B cell (primary cell): ENCODE results near the gene C17orf50. TPM values are rescaled to one million over a fixed set of nuclear protein-coding genes. Genes with fewer than 3 reads are reported as not detected.
A peak's percentile ranks its signal among the peaks of the same experiment; 100 is the strongest.

Experiments
- ATAC-seq: fragments of 200-7000 bp; cut with Tn5 transposase; one replicate; pipeline ENCODE4 v1.10.0; 2021; ENCODE audit warnings: low read depth, mild to moderate bottlenecking, moderate number of reproducible peaks, moderate library complexity
- CTCF ChIA-PET: fragments of 350-600 bp; sonication (Branson Sonifier 250); formaldehyde crosslinking; loops from one replicate; lab custom pipeline; 2021; ENCODE audit warnings: antibody characterized with exemption, inconsistent platforms; lab: Charles Lee
- POLR2A ChIA-PET: fragments of 350-600 bp; sonication (Branson Sonifier 250); formaldehyde crosslinking; loops from one replicate; lab custom pipeline; 2021; ENCODE audit warnings: antibody characterized with exemption; lab: Charles Lee
- DNase-seq: peaks from one replicate; pipeline ENCODE4 v3.0.0; 2013
- H2AFZ ChIP-seq: 2 replicates; pipeline ENCODE4 v1.6.1; 2012; ENCODE audit warnings: mild to moderate bottlenecking, low read depth, low read length; ENCODE audit not compliant: insufficient read depth, poor library complexity, severe bottlenecking
- H3K27ac ChIP-seq, 2 donors: 1 replicate in 1 of 2; 2 replicates in 1 of 2; pipeline ENCODE4 v1.5.1; 2012 to 2013; ENCODE audit warnings: low read length in 2 of 2, mild to moderate bottlenecking in 2 of 2, moderate library complexity in 1 of 2
- H3K27me3 ChIP-seq, 4 experiments: fragments of 200-600 bp in 1 of 4; sonication (generic) in 1 of 4; replicated peaks in 1 of 4; 1 replicate in 2 of 4; 2 replicates in 2 of 4; pipeline versions ENCODE4 v1.6.1 to v1.7.0; 2013 to 2016; ENCODE audit warnings: low read length in 3 of 4, mild to moderate bottlenecking in 2 of 4, mixed read lengths in 1 of 4, moderate library complexity in 1 of 4; ENCODE audit not compliant: insufficient read depth in 4 of 4, control insufficient read depth in 3 of 4; ENCODE audit errors: control extremely low read depth in 1 of 4
- H3K36me3 ChIP-seq, 2 experiments: replicated peaks in 1 of 2; 1 replicate in 1 of 2; 2 replicates in 1 of 2; pipeline versions ENCODE4 v1.6.1 to v1.7.1; 2013; ENCODE audit warnings: low read length in 1 of 2; ENCODE audit not compliant: insufficient read depth in 2 of 2, control insufficient read depth in 1 of 2; ENCODE audit errors: control extremely low read depth in 1 of 2, extremely low read depth in 1 of 2
- H3K4me1 ChIP-seq, 2 donors: fragments of 200-600 bp in 1 of 2; sonication (generic) in 1 of 2; 1 replicate in 1 of 2; 2 replicates in 1 of 2; pipeline versions ENCODE4 v1.5.1 to v1.6.1; 2013 to 2017; ENCODE audit warnings: low read length in 2 of 2; ENCODE audit not compliant: control insufficient read depth in 2 of 2, insufficient read depth in 2 of 2
- H3K4me2 ChIP-seq: replicated peaks from 2 replicates; pipeline ENCODE3; 2012; ENCODE audit warnings: mild to moderate bottlenecking, low read depth, low read length; ENCODE audit not compliant: poor library complexity, severe bottlenecking
- H3K4me3 ChIP-seq, 5 experiments: fragments of 200-600 bp in 1 of 5; sonication (generic) in 1 of 5; 1 replicate in 3 of 5; 2 replicates in 2 of 5; pipeline versions ENCODE4 v1.5.1 to v1.7.0; 2011 to 2016; ENCODE audit warnings: low read length in 4 of 5, mild to moderate bottlenecking in 4 of 5, low read depth in 2 of 5, control low read depth in 1 of 5, moderate library complexity in 1 of 5; ENCODE audit not compliant: insufficient read depth in 1 of 5; ENCODE audit errors: control extremely low read depth in 1 of 5, extremely low read depth in 1 of 5
- H3K79me2 ChIP-seq: fragments of 200-600 bp; sonication (generic); one replicate; pipeline ENCODE4 v1.6.0; 2016; ENCODE audit warnings: low read length; ENCODE audit not compliant: control insufficient read depth, insufficient read depth
- H3K9ac ChIP-seq: fragments of 200-600 bp; sonication (generic); 2 replicates; pipeline ENCODE4 v1.6.1; 2017; ENCODE audit warnings: mild to moderate bottlenecking, low read length, moderate library complexity
- H3K9me3 ChIP-seq, 3 donors: one replicate each; pipeline versions ENCODE4 v1.6.1 to v1.7.1; 2013; ENCODE audit warnings: low read length in 2 of 3; ENCODE audit not compliant: control insufficient read depth in 2 of 3, insufficient read depth in 1 of 3; ENCODE audit errors: control extremely low read depth in 1 of 3
- H4K20me1 ChIP-seq: 2 replicates; pipeline ENCODE4 v1.6.0; 2012; ENCODE audit warnings: mild to moderate bottlenecking, low read length; ENCODE audit not compliant: insufficient read depth, control insufficient read depth, poor library complexity, severe bottlenecking
- H3K27ac Mint-ChIP-seq: one replicate; pipeline ENCODE4 v1.8.0; 2021; ENCODE audit warnings: mixed read lengths
- H3K27me3 Mint-ChIP-seq: one replicate; pipeline ENCODE4 v1.8.0; 2021; ENCODE audit warnings: mixed read lengths
- H3K4me1 Mint-ChIP-seq: one replicate; pipeline ENCODE4 v1.8.0; 2021; ENCODE audit warnings: mixed read lengths
- H3K4me3 Mint-ChIP-seq: one replicate; pipeline ENCODE4 v1.8.0; 2021; ENCODE audit warnings: mixed read lengths
- H3K9me3 Mint-ChIP-seq: one replicate; pipeline ENCODE4 v1.8.0; 2022; ENCODE audit warnings: mixed read lengths; ENCODE audit not compliant: insufficient read depth
- CTCF ChIP-seq: fragments of 200-600 bp; IDR thresholded peaks from one replicate; pipeline ENCODE4 v1.8.0; 2022; ENCODE audit warnings: antibody characterized with exemption, mild to moderate bottlenecking
- EZH2 ChIP-seq: IDR thresholded peaks from 2 replicates; pipeline ENCODE4 v1.6.1; 2012; ENCODE audit warnings: borderline replicate concordance, low read depth, mild to moderate bottlenecking, moderate library complexity, low read length; ENCODE audit not compliant: insufficient read depth, poor library complexity, severe bottlenecking
- WGBS: methylation state at CpG from one replicate; pipeline ENCODE4 v1.1.5; 2013; ENCODE audit warnings: missing lambda C conversion rate; ENCODE audit not compliant: insufficient coverage; 5-methylcytosine and 5-hydroxymethylcytosine counted together
- intact Hi-C: fragments of 100-400 bp; cut with micrococcal nuclease; formaldehyde crosslinking; loops from one replicate; pipeline ENCODE4 v1.10.0; 2022
- polyA plus RNA-seq: library from polyadenylated mRNA; depleted of rRNA; stranded (reverse); fragments of >200 nt; gene quantifications from 2 replicates; pipeline ENCODE4 v1.2.3, GENCODE V29; 2012
- total RNA-seq, 2 donors: library from RNA; stranded (reverse); fragments of 120-200 nt in 1 of 2; gene quantifications; 1 replicate in 1 of 2; 2 replicates in 1 of 2; pipeline versions ENCODE4 v1.2.3 to v1.2.4, GENCODE V29; 2013 to 2022

C17orf50 gene
- total and polyA plus RNA-seq, 2 donors (not counting 1 experiment from before 2014, with no cell fraction given) = not detected

GRCh38 chr17:35808240-35808961 is 47.7 kb downstream of the C17orf50 start:
- peak overlapping the region; percentile 71 to 92 (median 90) for H3K4me3 ChIP-seq
- no peaks in the 10 kb centered on the region for H3K27me3 ChIP-seq
- H3K36me3 ChIP-seq = no peaks in the 10 kb centered on the region
- Mint-ChIP-seq H3K4me1 (peaks cover 42% of the 10 kb centered on the region), H3K27ac (peak overlapping the region; percentile 97), H3K27me3 (no peaks in the 10 kb centered on the region), H3K4me3 (peak overlapping the region; percentile 92), H3K9me3 (no peaks in the 10 kb centered on the region)
- no peaks in the 10 kb centered on the region for H3K9me3 ChIP-seq
- ATAC-seq = no peak
- peak overlapping the region; percentile 85 for H3K4me2 ChIP-seq
- ChIA-PET POLR2A (interaction anchor here (1.0 to 2.8 kb wide), 6 partner anchors 8 to 230 kb away, joined by 3 to 33 read pairs (median 6); partner anchors contain the start of genes MMP28 and PEX12), CTCF (interaction anchor here (0.7 to 8.7 kb wide), 13 partner anchors 9 to 1141 kb away, joined by 3 to 349 read pairs (median 5); partner anchors contain the start of genes AATF and C17orf50)
- WGBS = 37% methylated on average over 16 of the region's 19 CpGs
- intact Hi-C loops = loop anchor here (10.0 kb wide), 1 partner anchor 194 kb away; no protein-coding TSS in a partner anchor
- H2AFZ ChIP-seq = peak overlapping the region; percentile 60
- H3K27ac ChIP-seq = peak overlapping the region; percentile 74 to 93
- TF ChIP-seq EZH2 (no peak), CTCF (no peak)
- H3K9ac ChIP-seq = peak overlapping the region; percentile 97
- peaks cover 35% of the 10 kb centered on the region for H4K20me1 ChIP-seq
- H3K79me2 ChIP-seq = peaks cover 41% of the 10 kb centered on the region
- DNase-seq = no peak
- H3K4me1 ChIP-seq = peaks cover 29 to 34% of the 10 kb centered on the region in 2 donors
